GM23338 (cell line): ENCODE data around the gene PFKFB3. TPM values are rescaled to one million over a fixed set of nuclear protein-coding genes. Genes with fewer than 3 reads are reported as not detected.

Experiments
- ATAC-seq: fragments of 200-7000 bp; cut with Tn5 transposase; 3 replicates; pipeline ENCODE4 v1.9.1; 2020
- DNase-seq: peaks from one replicate; pipeline ENCODE4 v3.0.0-alpha.2; 2015; ENCODE audit warnings: low spot score
- H2AFZ ChIP-seq: fragments of 200-600 bp; sonication (generic); 2 replicates; pipeline ENCODE4 v1.8.0; 2016; ENCODE audit warnings: antibody characterized with exemption, mild to moderate bottlenecking, moderate library complexity
- H3F3A ChIP-seq: fragments of 200-600 bp; sonication (generic); replicated peaks from 2 replicates; pipeline ENCODE4 v1.8.0; 2017; ENCODE audit warnings: antibody characterized with exemption, mixed run types, low read depth
- H3K27ac ChIP-seq: fragments of 200-600 bp; sonication (generic); 2 replicates; pipeline ENCODE4 v1.6.1; 2016; ENCODE audit warnings: low read depth
- H3K27me3 ChIP-seq: fragments of 200-600 bp; sonication (generic); 2 replicates; pipeline ENCODE4 v1.8.0; 2016; ENCODE audit warnings: mild to moderate bottlenecking, mixed run types, moderate library complexity; ENCODE audit not compliant: insufficient read depth
- H3K36me3 ChIP-seq: fragments of 200-600 bp; sonication (generic); 2 replicates; pipeline ENCODE4 v1.8.0; 2016; ENCODE audit warnings: mild to moderate bottlenecking; ENCODE audit not compliant: insufficient read depth
- H3K4me1 ChIP-seq: fragments of 200-600 bp; sonication (generic); 2 replicates; pipeline ENCODE4 v1.8.0; 2016; ENCODE audit warnings: mild to moderate bottlenecking, moderate library complexity; ENCODE audit not compliant: insufficient read depth
- H3K4me2 ChIP-seq: fragments of 200-600 bp; sonication (generic); 2 replicates; pipeline ENCODE4 v1.7.1; 2017; ENCODE audit warnings: mixed run types
- H3K4me3 ChIP-seq: fragments of 200-600 bp; sonication (generic); 2 replicates; pipeline ENCODE4 v1.6.1; 2016; ENCODE audit warnings: mixed run types
- H3K79me2 ChIP-seq: fragments of 200-600 bp; sonication (generic); replicated peaks from 2 replicates; pipeline ENCODE4 v1.8.0; 2017; ENCODE audit warnings: mild to moderate bottlenecking; ENCODE audit not compliant: insufficient read depth
- H3K9me2 ChIP-seq: fragments of 200-600 bp; sonication (generic); 2 replicates; pipeline ENCODE4 v1.8.0; 2017; ENCODE audit not compliant: insufficient read depth
- H4K20me1 ChIP-seq: fragments of 200-600 bp; sonication (generic); replicated peaks from 2 replicates; pipeline ENCODE4 v1.8.0; 2017; ENCODE audit warnings: mild to moderate bottlenecking; ENCODE audit not compliant: insufficient read depth
- H3K27ac Mint-ChIP-seq: 2 replicates; pipeline ENCODE4 v1.8.0; 2020; ENCODE audit warnings: inconsistent platforms, mild to moderate bottlenecking, moderate library complexity, mixed read lengths
- H3K27me3 Mint-ChIP-seq: 3 replicates; pipeline ENCODE4 v1.8.0; 2022; ENCODE audit warnings: low read depth, mild to moderate bottlenecking, moderate library complexity, mixed read lengths, inconsistent platforms; ENCODE audit not compliant: insufficient read depth, poor library complexity
- H3K36me3 Mint-ChIP-seq: 3 replicates; pipeline ENCODE4 v1.8.0; 2021; ENCODE audit warnings: low read depth, mild to moderate bottlenecking, inconsistent platforms, moderate library complexity, mixed read lengths
- H3K4me1 Mint-ChIP-seq: 3 replicates; pipeline ENCODE4 v1.8.0; 2020; ENCODE audit warnings: mild to moderate bottlenecking, inconsistent platforms, mixed read lengths
- H3K4me3 Mint-ChIP-seq: 3 replicates; pipeline ENCODE4 v1.8.0; 2021; ENCODE audit warnings: moderate library complexity, mild to moderate bottlenecking, inconsistent platforms, mixed read lengths
- H3K9me3 Mint-ChIP-seq: 3 replicates; pipeline ENCODE4 v1.8.0; 2020; ENCODE audit warnings: moderate library complexity, mild to moderate bottlenecking, inconsistent platforms, mixed read lengths
- CREB1 ChIP-seq: fragments of 250-450 bp; sonication (Bioruptor Pico); IDR thresholded peaks from 2 replicates; pipeline ENCODE4 v1.5.0; 2020; ENCODE audit warnings: low read depth, mild to moderate bottlenecking, moderate library complexity
- CTCF ChIP-seq, 2 experiments: fragments of 200-600 bp in 1 of 2; sonication (generic) in 1 of 2; conservative IDR thresholded peaks; 2 replicates each; pipeline versions ENCODE4 v1.5.1 to v1.6.1; 2016 to 2017; ENCODE audit warnings: antibody characterized with exemption in 2 of 2, low read depth in 2 of 2, mild to moderate bottlenecking in 2 of 2, moderate library complexity in 1 of 2
- ETS1 ChIP-seq: IDR thresholded peaks from 2 replicates; pipeline ENCODE4 v1.6.1; 2016; ENCODE audit warnings: antibody characterized with exemption
- EZH2 ChIP-seq: fragments of 200-600 bp; sonication (generic); IDR thresholded peaks from one replicate; pipeline ENCODE4 v1.8.0; 2017; ENCODE audit warnings: antibody characterized with exemption, mild to moderate bottlenecking, low read depth; ENCODE audit not compliant: unreplicated experiment
- EZH2phosphoT487 ChIP-seq: fragments of 200-600 bp; sonication (generic); IDR thresholded peaks from one replicate; pipeline ENCODE4 v1.8.1; 2018; ENCODE audit warnings: antibody characterized with exemption; ENCODE audit not compliant: unreplicated experiment
- JUNB ChIP-seq: IDR thresholded peaks from one replicate; pipeline ENCODE4 v1.6.1; 2016; ENCODE audit warnings: antibody characterized with exemption; ENCODE audit not compliant: unreplicated experiment
- NANOG ChIP-seq: IDR thresholded peaks from 2 replicates; pipeline ENCODE4 v1.6.1; 2016; ENCODE audit warnings: antibody characterized with exemption, borderline replicate concordance
- POLR2AphosphoS5 ChIP-seq: IDR thresholded peaks from 2 replicates; pipeline ENCODE4 v1.6.1; 2016; ENCODE audit warnings: antibody characterized with exemption, low read depth
- REST ChIP-seq: IDR thresholded peaks from one replicate; pipeline ENCODE4 v1.6.1; 2018; ENCODE audit warnings: antibody characterized with exemption; ENCODE audit not compliant: unreplicated experiment
- STAT1 ChIP-seq: IDR thresholded peaks from one replicate; pipeline ENCODE4 v1.6.1; 2016; ENCODE audit warnings: antibody characterized with exemption; ENCODE audit not compliant: unreplicated experiment
- ZNF114 ChIP-seq: fragments of 250-450 bp; sonication (Bioruptor Pico); IDR thresholded peaks from 2 replicates; pipeline ENCODE4 v1.5.0; 2020; ENCODE audit warnings: mild to moderate bottlenecking, moderate library complexity
- ZNF331 ChIP-seq: fragments of 250-450 bp; sonication (Bioruptor Pico); IDR thresholded peaks from 2 replicates; pipeline ENCODE4 v1.5.0; 2020; ENCODE audit warnings: low read depth, mild to moderate bottlenecking, moderate library complexity
- polyA plus RNA-seq: library from polyadenylated mRNA; unstranded; fragments of >200 nt; fragmentation: Nextera tagmentation; extraction: Ambion mirVana; gene quantifications from 2 replicates; pipeline ENCODE4 v1.2.1, GENCODE V29; 2016
- total RNA-seq: library from RNA; depleted of rRNA; stranded (reverse); fragments of >200 nt; shearing (Covaris generic); gene quantifications from 2 replicates; pipeline ENCODE4 v1.2.3, GENCODE V29; 2014
- TF ChIP-seq, protein P1 (sequence below): fragments of 250-450 bp; sonication (Bioruptor Pico); IDR thresholded peaks from 2 replicates; pipeline ENCODE4 v1.5.0; 2020; ENCODE audit warnings: mild to moderate bottlenecking, moderate library complexity

Gene PFKFB3
- total and polyA plus RNA-seq, 2 experiments from 2014 or later, result 9.5 to 26.8 TPM

- Mint-ChIP-seq H3K27ac (no peak overlapping the region), H3K36me3 (no peaks in the 10 kb centered on the region), H3K27me3 (peaks cover 24% of the 10 kb centered on the region), H3K9me3 (no peaks in the 10 kb centered on the region), H3K4me3 (no peak overlapping the region), H3K4me1 (peaks cover 14% of the 10 kb centered on the region)
- Histone ChIP-seq H3K4me3 (no peak overlapping the region), H3K27ac (no peak overlapping the region), H3K36me3 (no peaks in the 10 kb centered on the region), H3K4me2 (no peak overlapping the region), H3K4me1 (peaks cover 20% of the 10 kb centered on the region; the same call in 1 of the 2 replicates), H3F3A (no peaks in the 10 kb centered on the region; the same call in 1 of the 2 replicates), H2AFZ (no peak overlapping the region), H3K79me2 (peaks cover 22% of the 10 kb centered on the region; the same call in 1 of the 2 replicates), H4K20me1 (peaks cover 13% of the 10 kb centered on the region; the same call in 1 of the 2 replicates), H3K9me2 (no peaks in the 10 kb centered on the region), H3K27me3 (no peaks in the 10 kb centered on the region)
- DNase-seq (no peak), ATAC-seq (no peak)
- TF ChIP-seq NANOG (no peak), ZNF331 (CRISPR knock-in tag) (no peak), REST (no peak), ETS1 (no peak), JUNB (no peak), EZH2phosphoT487 (no peak), CREB1 (CRISPR knock-in tag) (no peak), EZH2 (no peak), CTCF (conservative IDR thresholded peaks at IDR 0.05; ENCODE audit: low read depth in 2 of 2) (no peak), STAT1 (no peak), POLR2AphosphoS5 (no peak), ZNF114 (CRISPR knock-in tag) (no peak)
- TF ChIP-seq, protein P1, sequence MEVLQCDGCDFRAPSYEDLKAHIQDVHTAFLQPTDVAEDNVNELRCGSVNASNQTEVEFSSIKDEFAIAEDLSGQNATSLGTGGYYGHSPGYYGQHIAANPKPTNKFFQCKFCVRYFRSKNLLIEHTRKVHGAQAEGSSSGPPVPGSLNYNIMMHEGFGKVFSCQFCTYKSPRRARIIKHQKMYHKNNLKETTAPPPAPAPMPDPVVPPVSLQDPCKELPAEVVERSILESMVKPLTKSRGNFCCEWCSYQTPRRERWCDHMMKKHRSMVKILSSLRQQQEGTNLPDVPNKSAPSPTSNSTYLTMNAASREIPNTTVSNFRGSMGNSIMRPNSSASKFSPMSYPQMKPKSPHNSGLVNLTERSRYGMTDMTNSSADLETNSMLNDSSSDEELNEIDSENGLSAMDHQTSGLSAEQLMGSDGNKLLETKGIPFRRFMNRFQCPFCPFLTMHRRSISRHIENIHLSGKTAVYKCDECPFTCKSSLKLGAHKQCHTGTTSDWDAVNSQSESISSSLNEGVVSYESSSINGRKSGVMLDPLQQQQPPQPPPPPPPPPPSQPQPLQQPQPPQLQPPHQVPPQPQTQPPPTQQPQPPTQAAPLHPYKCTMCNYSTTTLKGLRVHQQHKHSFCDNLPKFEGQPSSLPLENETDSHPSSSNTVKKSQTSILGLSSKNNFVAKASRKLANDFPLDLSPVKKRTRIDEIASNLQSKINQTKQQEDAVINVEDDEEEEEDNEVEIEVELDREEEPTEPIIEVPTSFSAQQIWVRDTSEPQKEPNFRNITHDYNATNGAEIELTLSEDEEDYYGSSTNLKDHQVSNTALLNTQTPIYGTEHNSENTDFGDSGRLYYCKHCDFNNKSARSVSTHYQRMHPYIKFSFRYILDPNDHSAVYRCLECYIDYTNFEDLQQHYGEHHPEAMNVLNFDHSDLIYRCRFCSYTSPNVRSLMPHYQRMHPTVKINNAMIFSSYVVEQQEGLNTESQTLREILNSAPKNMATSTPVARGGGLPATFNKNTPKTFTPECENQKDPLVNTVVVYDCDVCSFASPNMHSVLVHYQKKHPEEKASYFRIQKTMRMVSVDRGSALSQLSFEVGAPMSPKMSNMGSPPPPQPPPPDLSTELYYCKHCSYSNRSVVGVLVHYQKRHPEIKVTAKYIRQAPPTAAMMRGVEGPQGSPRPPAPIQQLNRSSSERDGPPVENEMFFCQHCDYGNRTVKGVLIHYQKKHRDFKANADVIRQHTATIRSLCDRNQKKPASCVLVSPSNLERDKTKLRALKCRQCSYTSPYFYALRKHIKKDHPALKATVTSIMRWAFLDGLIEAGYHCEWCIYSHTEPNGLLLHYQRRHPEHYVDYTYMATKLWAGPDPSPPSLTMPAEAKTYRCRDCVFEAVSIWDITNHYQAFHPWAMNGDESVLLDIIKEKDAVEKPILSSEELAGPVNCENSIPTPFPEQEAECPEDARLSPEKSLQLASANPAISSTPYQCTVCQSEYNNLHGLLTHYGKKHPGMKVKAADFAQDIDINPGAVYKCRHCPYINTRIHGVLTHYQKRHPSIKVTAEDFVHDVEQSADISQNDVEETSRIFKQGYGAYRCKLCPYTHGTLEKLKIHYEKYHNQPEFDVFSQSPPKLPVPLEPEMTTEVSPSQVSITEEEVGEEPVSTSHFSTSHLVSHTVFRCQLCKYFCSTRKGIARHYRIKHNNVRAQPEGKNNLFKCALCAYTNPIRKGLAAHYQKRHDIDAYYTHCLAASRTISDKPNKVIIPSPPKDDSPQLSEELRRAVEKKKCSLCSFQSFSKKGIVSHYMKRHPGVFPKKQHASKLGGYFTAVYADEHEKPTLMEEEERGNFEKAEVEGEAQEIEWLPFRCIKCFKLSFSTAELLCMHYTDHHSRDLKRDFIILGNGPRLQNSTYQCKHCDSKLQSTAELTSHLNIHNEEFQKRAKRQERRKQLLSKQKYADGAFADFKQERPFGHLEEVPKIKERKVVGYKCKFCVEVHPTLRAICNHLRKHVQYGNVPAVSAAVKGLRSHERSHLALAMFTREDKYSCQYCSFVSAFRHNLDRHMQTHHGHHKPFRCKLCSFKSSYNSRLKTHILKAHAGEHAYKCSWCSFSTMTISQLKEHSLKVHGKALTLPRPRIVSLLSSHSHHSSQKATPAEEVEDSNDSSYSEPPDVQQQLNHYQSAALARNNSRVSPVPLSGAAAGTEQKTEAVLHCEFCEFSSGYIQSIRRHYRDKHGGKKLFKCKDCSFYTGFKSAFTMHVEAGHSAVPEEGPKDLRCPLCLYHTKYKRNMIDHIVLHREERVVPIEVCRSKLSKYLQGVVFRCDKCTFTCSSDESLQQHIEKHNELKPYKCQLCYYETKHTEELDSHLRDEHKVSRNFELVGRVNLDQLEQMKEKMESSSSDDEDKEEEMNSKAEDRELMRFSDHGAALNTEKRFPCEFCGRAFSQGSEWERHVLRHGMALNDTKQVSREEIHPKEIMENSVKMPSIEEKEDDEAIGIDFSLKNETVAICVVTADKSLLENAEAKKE (CRISPR knock-in tag), result no peak
Measured at GRCh38 chr10:6154566-6154965, 48.2 kb upstream of the PFKFB3 start.
